Neural cell (in vitro differentiated cells): ENCODE results near the gene GGA2.

ENCODE experiments used
- EZH2 ChIP-seq: fragments of 200-600, 300-800 bp; shearing (Covaris generic), sonication (generic); IDR thresholded peaks from 2 replicates; pipeline ENCODE4 v1.6.1; 2014; ENCODE audit warnings: antibody characterized with exemption, low read length, borderline replicate concordance, mild to moderate bottlenecking; ENCODE audit not compliant: insufficient read depth, poor library complexity, severe bottlenecking
- TF ChIP-seq, protein P1 (sequence below): fragments of 450-650 bp; IDR thresholded peaks from 2 replicates; pipeline ENCODE4 v1.5.1; 2014; ENCODE audit warnings: antibody characterized with exemption, mild to moderate bottlenecking, moderate library complexity; ENCODE audit not compliant: poor library complexity, severe bottlenecking

GRCh38 chr16:23484510-23485256 is 25.6 kb downstream of the GGA2 start:
- TF ChIP-seq, protein P1, sequence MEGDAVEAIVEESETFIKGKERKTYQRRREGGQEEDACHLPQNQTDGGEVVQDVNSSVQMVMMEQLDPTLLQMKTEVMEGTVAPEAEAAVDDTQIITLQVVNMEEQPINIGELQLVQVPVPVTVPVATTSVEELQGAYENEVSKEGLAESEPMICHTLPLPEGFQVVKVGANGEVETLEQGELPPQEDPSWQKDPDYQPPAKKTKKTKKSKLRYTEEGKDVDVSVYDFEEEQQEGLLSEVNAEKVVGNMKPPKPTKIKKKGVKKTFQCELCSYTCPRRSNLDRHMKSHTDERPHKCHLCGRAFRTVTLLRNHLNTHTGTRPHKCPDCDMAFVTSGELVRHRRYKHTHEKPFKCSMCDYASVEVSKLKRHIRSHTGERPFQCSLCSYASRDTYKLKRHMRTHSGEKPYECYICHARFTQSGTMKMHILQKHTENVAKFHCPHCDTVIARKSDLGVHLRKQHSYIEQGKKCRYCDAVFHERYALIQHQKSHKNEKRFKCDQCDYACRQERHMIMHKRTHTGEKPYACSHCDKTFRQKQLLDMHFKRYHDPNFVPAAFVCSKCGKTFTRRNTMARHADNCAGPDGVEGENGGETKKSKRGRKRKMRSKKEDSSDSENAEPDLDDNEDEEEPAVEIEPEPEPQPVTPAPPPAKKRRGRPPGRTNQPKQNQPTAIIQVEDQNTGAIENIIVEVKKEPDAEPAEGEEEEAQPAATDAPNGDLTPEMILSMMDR, result no peak
- no peak for TF ChIP-seq EZH2
